ENCODE results near the gene PON1. TPM values are rescaled to one million over a fixed set of nuclear protein-coding genes. Genes with fewer than 3 reads are reported as not detected.

Gene PON1
- polyA plus RNA-seq, 1 experiment: not detected

GRCh38 chr7:95357623-95358022 lies 33.3 kb upstream of the PON1 start:
- no peak for DNase-seq (ENCODE audit: low read depth, low spot score)
- H3K27me3 ChIP-seq (ENCODE audit: control insufficient read depth, insufficient read depth, low read length): no peaks in the 10 kb centered on the region
- no peak overlapping the region for H3K4me3 ChIP-seq (ENCODE audit: low read depth, low read length)
- H3K9me3 ChIP-seq (ENCODE audit: control insufficient read depth, insufficient read depth, low read length): no peaks in the 10 kb centered on the region
- ChIA-PET CTCF (interaction anchor here (0.7 to 1.6 kb wide), 2 partner anchors 119 to 122 kb away, joined by 3 to 13 read pairs; no protein-coding TSS in a partner anchor), POLR2A (no interaction called here)
- peak; percentile 22; the same call in 1 of the 2 replicates for TF ChIP-seq CTCF (IDR thresholded peaks at IDR 0.05; ENCODE audit: low read depth, low read length)
- H3K27ac ChIP-seq (ENCODE audit: low read depth, low read length): no peak overlapping the region

- TF ChIP-seq CTCF (IDR thresholded peaks at IDR 0.05; ENCODE audit: low read depth, low read length): no peak
- Histone ChIP-seq H3K27me3 (ENCODE audit: control insufficient read depth, insufficient read depth, low read length) (peaks cover 4% of the 10 kb centered on the region), H3K4me3 (ENCODE audit: low read depth, low read length) (no peak overlapping the region), H3K9me3 (ENCODE audit: control insufficient read depth, insufficient read depth, low read length) (no peaks in the 10 kb centered on the region), H3K27ac (ENCODE audit: low read depth, low read length) (no peak overlapping the region)
- ChIA-PET POLR2A (no interaction called here), CTCF (interaction anchor here (1.2 kb wide), 1 partner anchor 134 kb away, joined by 5 read pairs; no protein-coding TSS in a partner anchor)
- no peak for DNase-seq (ENCODE audit: low read depth, low spot score)
Observed at GRCh38 chr7:95342642-95343307, 18.4 kb upstream of the PON1 start.

- ChIA-PET POLR2A (no interaction called here), CTCF (interaction anchor here (1.2 kb wide), 1 partner anchor 135 kb away, joined by 5 read pairs; no protein-coding TSS in a partner anchor)
- Histone ChIP-seq H3K4me3 (ENCODE audit: low read depth, low read length) (no peak overlapping the region), H3K27me3 (ENCODE audit: control insufficient read depth, insufficient read depth, low read length) (peaks cover 4% of the 10 kb centered on the region), H3K9me3 (ENCODE audit: control insufficient read depth, insufficient read depth, low read length) (no peaks in the 10 kb centered on the region), H3K27ac (ENCODE audit: low read depth, low read length) (no peak overlapping the region)
- no peak for DNase-seq (ENCODE audit: low read depth, low spot score)
- TF ChIP-seq CTCF (IDR thresholded peaks at IDR 0.05; ENCODE audit: low read depth, low read length): no peak
Observed at GRCh38 chr7:95342029-95342428, 17.7 kb upstream of the PON1 start.

GRCh38 chr7:95340491-95340890 lies 16.2 kb upstream of the PON1 start:
- CTCF ChIA-PET: interaction anchor here (1.0 kb wide), 1 partner anchor 204 kb away, joined by 4 read pairs; no protein-coding TSS in a partner anchor
- DNase-seq (ENCODE audit: low read depth, low spot score): no peak
- peaks cover 4% of the 10 kb centered on the region for H3K27me3 ChIP-seq (ENCODE audit: control insufficient read depth, insufficient read depth, low read length)
- POLR2A ChIA-PET: no interaction called here
- TF ChIP-seq CTCF (IDR thresholded peaks at IDR 0.05; ENCODE audit: low read depth, low read length): no peak
- H3K27ac ChIP-seq (ENCODE audit: low read depth, low read length): no peak overlapping the region
- no peak overlapping the region for H3K4me3 ChIP-seq (ENCODE audit: low read depth, low read length)
- H3K9me3 ChIP-seq (ENCODE audit: control insufficient read depth, insufficient read depth, low read length): no peaks in the 10 kb centered on the region

- no peak overlapping the region for H3K4me3 ChIP-seq (ENCODE audit: low read depth, low read length)
Observed at GRCh38 chr7:95338832-95339231, 14.5 kb upstream of the PON1 start.

More at GRCh38 chr7:95338832-95339231, 14.5 kb upstream of the PON1 start:
- Histone ChIP-seq H3K9me3 (ENCODE audit: control insufficient read depth, insufficient read depth, low read length) (no peaks in the 10 kb centered on the region), H3K27me3 (ENCODE audit: control insufficient read depth, insufficient read depth, low read length) (peaks cover 4% of the 10 kb centered on the region), H3K27ac (ENCODE audit: low read depth, low read length) (no peak overlapping the region)
- DNase-seq (ENCODE audit: low read depth, low spot score): no peak
- CTCF ChIA-PET: no interaction called here
- POLR2A ChIA-PET: no interaction called here
- no peak for TF ChIP-seq CTCF (IDR thresholded peaks at IDR 0.05; ENCODE audit: low read depth, low read length)

Data from AG04450 (cell line).